ENCODE measurements around the gene ORC2. TPM values are rescaled to one million over a fixed set of nuclear protein-coding genes. Genes with fewer than 3 reads are reported as not detected.

The ORC2 gene
- total RNA-seq (14.3 TPM), polyA plus RNA-seq (ENCODE audit: insufficient read depth in 1 of 8, insufficient read length in 8 of 8, low replicate concordance in 1 of 8) (10 to 100 TPM; 11.4 to 17.5 (median 13.3) TPM)
- long read RNA-seq, donor 1: 0 reads
- long read RNA-seq, donor 2: 0 reads
- long read RNA-seq, donor 3, full-length matches to known transcripts: 5 of 5 reads
- long read RNA-seq, donor 3, partial matches to known transcripts: 0 of 5 reads
- long read RNA-seq, donor 3, other reads (novel, unspliced or antisense): 0 of 5 reads
- long read RNA-seq, donor 4, full-length matches to known transcripts: 1 of 1 reads
- long read RNA-seq, donor 4, partial matches to known transcripts: 0 of 1 reads
- long read RNA-seq, donor 4, other reads (novel, unspliced or antisense): 0 of 1 reads
- long read RNA-seq, donor 5, full-length matches to known transcripts: 4 of 4 reads
- long read RNA-seq, donor 5, partial matches to known transcripts: 0 of 4 reads
- long read RNA-seq, donor 5, other reads (novel, unspliced or antisense): 0 of 4 reads
- long read RNA-seq, donor 6, full-length matches to known transcripts: 3 of 3 reads
- long read RNA-seq, donor 6, partial matches to known transcripts: 0 of 3 reads
- long read RNA-seq, donor 6, other reads (novel, unspliced or antisense): 0 of 3 reads
- long read RNA-seq, donor 7, full-length matches to known transcripts: 1 of 7 reads
- long read RNA-seq, donor 7, partial matches to known transcripts: 6 of 7 reads
- long read RNA-seq, donor 7, other reads (novel, unspliced or antisense): 0 of 7 reads
- long read RNA-seq, donor 8, full-length matches to known transcripts: 1 of 1 reads
- long read RNA-seq, donor 8, partial matches to known transcripts: 0 of 1 reads
- long read RNA-seq, donor 8, other reads (novel, unspliced or antisense): 0 of 1 reads
- long read RNA-seq, donor 9, full-length matches to known transcripts: 1 of 1 reads
- long read RNA-seq, donor 9, partial matches to known transcripts: 0 of 1 reads
- long read RNA-seq, donor 9, other reads (novel, unspliced or antisense): 0 of 1 reads
- long read RNA-seq, donor 10, full-length matches to known transcripts: 1 of 1 reads
- long read RNA-seq, donor 10, partial matches to known transcripts: 0 of 1 reads
- long read RNA-seq, donor 10, other reads (novel, unspliced or antisense): 0 of 1 reads
- long read RNA-seq, donor 11, full-length matches to known transcripts: 2 of 2 reads
- long read RNA-seq, donor 11, partial matches to known transcripts: 0 of 2 reads
- long read RNA-seq, donor 11, other reads (novel, unspliced or antisense): 0 of 2 reads

GRCh38 chr2:200963124-200963917 lies at the start of gene ORC2:
Gene ORC2 (minus strand): TSS chr2:200963660. CDS start chr2:200958123, 5,537 bp downstream.
- peak; percentile 98 for DNase-seq
- H3K9me3 ChIP-seq (replicated peaks; ENCODE audit: control insufficient read depth, low read depth, low read length): no peaks in the 10 kb centered on the region
- under 1% methylated on average over 59 of the region's 61 CpGs for WGBS (ENCODE audit: insufficient coverage)
- no peaks in the 10 kb centered on the region for H3K36me3 ChIP-seq (ENCODE audit: control insufficient read depth, insufficient read depth, low read length)
- peaks cover 4% of the 10 kb centered on the region for H3K4me1 ChIP-seq (ENCODE audit: control insufficient read depth, insufficient read depth, low read length)
- peak within 1 kb of the TSS; percentile 79 for H3K27ac ChIP-seq (ENCODE audit: low read length)
- H3K4me3 ChIP-seq (ENCODE audit: low read length): peak within 1 kb of the TSS; percentile 92
- no peaks in the 10 kb centered on the region for H3K27me3 ChIP-seq (ENCODE audit: control insufficient read depth, insufficient read depth, low read length)

- no CpG with 5 or more reads among the region's 2 CpGs for WGBS (ENCODE audit: insufficient coverage)
- no peak for DNase-seq
- Histone ChIP-seq H3K4me3 (ENCODE audit: low read length) (no peak overlapping the region), H3K27me3 (ENCODE audit: control insufficient read depth, insufficient read depth, low read length) (no peaks in the 10 kb centered on the region), H3K4me1 (ENCODE audit: control insufficient read depth, insufficient read depth, low read length) (no peaks in the 10 kb centered on the region), H3K27ac (ENCODE audit: low read length) (no peak overlapping the region), H3K9me3 (replicated peaks; ENCODE audit: control insufficient read depth, low read depth, low read length) (no peaks in the 10 kb centered on the region), H3K36me3 (ENCODE audit: control insufficient read depth, insufficient read depth, low read length) (peaks cover 19% of the 10 kb centered on the region)
These were observed 44.9 kb upstream of the ORC2 start for GRCh38 chr2:201008296-201008829.

- no peaks in the 10 kb centered on the region for H3K4me1 ChIP-seq (ENCODE audit: control insufficient read depth, insufficient read depth, low read length)
- no peak overlapping the region for H3K27ac ChIP-seq (ENCODE audit: low read length)
- H3K27me3 ChIP-seq (ENCODE audit: control insufficient read depth, insufficient read depth, low read length): no peaks in the 10 kb centered on the region
- H3K9me3 ChIP-seq (replicated peaks; ENCODE audit: control insufficient read depth, low read depth, low read length): no peaks in the 10 kb centered on the region
- peaks cover 23% of the 10 kb centered on the region for H3K36me3 ChIP-seq (ENCODE audit: control insufficient read depth, insufficient read depth, low read length)
- WGBS (ENCODE audit: insufficient coverage): 100% methylated on average over 1 of the region's 3 CpGs
- DNase-seq: no peak
- H3K4me3 ChIP-seq (ENCODE audit: low read length): no peak overlapping the region
These were observed 44.1 kb upstream of the ORC2 start for GRCh38 chr2:201007584-201007998.

GRCh38 chr2:201006704-201007103 lies 43.2 kb upstream of the ORC2 start:
- Histone ChIP-seq H3K36me3 (ENCODE audit: control insufficient read depth, insufficient read depth, low read length) (peaks cover 20% of the 10 kb centered on the region), H3K4me1 (ENCODE audit: control insufficient read depth, insufficient read depth, low read length) (no peaks in the 10 kb centered on the region)

GRCh38 chr2:201004370-201004769 lies 40.9 kb upstream of the ORC2 start:
- no peak for DNase-seq
- WGBS (ENCODE audit: insufficient coverage): 100% methylated on average over 3 of the region's 3 CpGs
- no peaks in the 10 kb centered on the region for H3K4me1 ChIP-seq (ENCODE audit: control insufficient read depth, insufficient read depth, low read length)
- H3K4me3 ChIP-seq (ENCODE audit: low read length): no peak overlapping the region
- no peak overlapping the region for H3K27ac ChIP-seq (ENCODE audit: low read length)
- H3K9me3 ChIP-seq (replicated peaks; ENCODE audit: control insufficient read depth, low read depth, low read length): no peaks in the 10 kb centered on the region
- H3K36me3 ChIP-seq (ENCODE audit: control insufficient read depth, insufficient read depth, low read length): peaks cover 23% of the 10 kb centered on the region
- H3K27me3 ChIP-seq (ENCODE audit: control insufficient read depth, insufficient read depth, low read length): no peaks in the 10 kb centered on the region

More at GRCh38 chr2:201006704-201007103, 43.2 kb upstream of the ORC2 start:
- H3K9me3 ChIP-seq (replicated peaks; ENCODE audit: control insufficient read depth, low read depth, low read length): no peaks in the 10 kb centered on the region
- no peaks in the 10 kb centered on the region for H3K27me3 ChIP-seq (ENCODE audit: control insufficient read depth, insufficient read depth, low read length)
- H3K27ac ChIP-seq (ENCODE audit: low read length): no peak overlapping the region
- DNase-seq: no peak
- no peak overlapping the region for H3K4me3 ChIP-seq (ENCODE audit: low read length)

- H3K27me3 ChIP-seq (ENCODE audit: control insufficient read depth, insufficient read depth, low read length): no peaks in the 10 kb centered on the region
- H3K27ac ChIP-seq (ENCODE audit: low read length): no peak overlapping the region
- no peak overlapping the region for H3K4me3 ChIP-seq (ENCODE audit: low read length)
- WGBS (ENCODE audit: insufficient coverage): no CpG with 5 or more reads among the region's 3 CpGs
- H3K4me1 ChIP-seq (ENCODE audit: control insufficient read depth, insufficient read depth, low read length): no peaks in the 10 kb centered on the region
- H3K9me3 ChIP-seq (replicated peaks; ENCODE audit: control insufficient read depth, low read depth, low read length): no peaks in the 10 kb centered on the region
- no peak for DNase-seq
- H3K36me3 ChIP-seq (ENCODE audit: control insufficient read depth, insufficient read depth, low read length): peaks cover 30% of the 10 kb centered on the region
These were observed 29.6 kb upstream of the ORC2 start for GRCh38 chr2:200993097-200993496.

GRCh38 chr2:200987137-200987536 lies 23.7 kb upstream of the ORC2 start:
- no peaks in the 10 kb centered on the region for H3K4me1 ChIP-seq (ENCODE audit: control insufficient read depth, insufficient read depth, low read length)
- 81% methylated on average over 6 of the region's 8 CpGs for WGBS (ENCODE audit: insufficient coverage)
- peaks cover 23% of the 10 kb centered on the region for H3K36me3 ChIP-seq (ENCODE audit: control insufficient read depth, insufficient read depth, low read length)
- no peak overlapping the region for H3K27ac ChIP-seq (ENCODE audit: low read length)
- H3K9me3 ChIP-seq (replicated peaks; ENCODE audit: control insufficient read depth, low read depth, low read length): no peaks in the 10 kb centered on the region
- H3K4me3 ChIP-seq (ENCODE audit: low read length): no peak overlapping the region
- H3K27me3 ChIP-seq (ENCODE audit: control insufficient read depth, insufficient read depth, low read length): no peaks in the 10 kb centered on the region
- DNase-seq: no peak

- no peak overlapping the region for H3K4me3 ChIP-seq (ENCODE audit: low read length)
- DNase-seq: no peak
- peaks cover 30% of the 10 kb centered on the region for H3K36me3 ChIP-seq (ENCODE audit: control insufficient read depth, insufficient read depth, low read length)
- no peaks in the 10 kb centered on the region for H3K27me3 ChIP-seq (ENCODE audit: control insufficient read depth, insufficient read depth, low read length)
- no peaks in the 10 kb centered on the region for H3K4me1 ChIP-seq (ENCODE audit: control insufficient read depth, insufficient read depth, low read length)
- WGBS (ENCODE audit: insufficient coverage): no CpG with 5 or more reads among the region's 2 CpGs
- no peaks in the 10 kb centered on the region for H3K9me3 ChIP-seq (replicated peaks; ENCODE audit: control insufficient read depth, low read depth, low read length)
- H3K27ac ChIP-seq (ENCODE audit: low read length): no peak overlapping the region
These were observed 22.3 kb upstream of the ORC2 start for GRCh38 chr2:200985799-200986198.

- Histone ChIP-seq H3K27me3 (ENCODE audit: control insufficient read depth, insufficient read depth, low read length) (no peaks in the 10 kb centered on the region), H3K9me3 (replicated peaks; ENCODE audit: control insufficient read depth, low read depth, low read length) (no peaks in the 10 kb centered on the region), H3K4me3 (ENCODE audit: low read length) (no peak overlapping the region), H3K4me1 (ENCODE audit: control insufficient read depth, insufficient read depth, low read length) (no peaks in the 10 kb centered on the region), H3K36me3 (ENCODE audit: control insufficient read depth, insufficient read depth, low read length) (peaks cover 15% of the 10 kb centered on the region), H3K27ac (ENCODE audit: low read length) (no peak overlapping the region)
- no peak for DNase-seq
These were observed 13.2 kb upstream of the ORC2 start for GRCh38 chr2:200976710-200977109.
